ENCODE results near the gene GDPD4. TPM values are rescaled to one million over a fixed set of nuclear protein-coding genes. Genes with fewer than 3 reads are reported as not detected.

GDPD4 gene
- total and polyA plus RNA-seq, 2 of the 4 experiments (the other 2 are of a cell fraction): not detected

DNA sequence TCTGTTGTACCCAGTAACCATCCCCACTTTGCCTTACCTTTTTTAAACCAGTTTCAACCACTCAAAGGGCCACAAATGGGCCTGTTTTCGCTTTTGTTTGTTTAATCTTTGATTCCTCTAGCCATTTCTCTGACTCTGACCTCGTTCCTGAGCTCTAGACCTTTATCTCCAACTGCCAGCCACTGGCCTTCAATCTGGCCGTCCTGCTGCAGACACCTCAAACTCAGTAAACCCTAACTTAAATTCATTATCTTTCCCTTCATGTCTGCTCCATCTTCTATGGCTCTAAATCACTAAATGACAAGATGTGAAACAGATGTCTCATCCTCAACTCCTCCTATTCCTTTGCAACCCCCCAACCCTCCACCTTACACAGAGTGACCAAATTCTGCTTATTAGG lies 1.3 kb upstream of the GDPD4 start:
- Histone ChIP-seq H3K4ac (ENCODE audit: low read depth, low read length) (no peak overlapping the region), H3K56ac (ENCODE audit: extremely low read depth, insufficient read depth, low read length) (no peak overlapping the region), H2AK5ac (ENCODE audit: low read depth, low read length) (no peak overlapping the region), H3K23ac (ENCODE audit: low read depth, low read length) (no peak overlapping the region), H2BK20ac (ENCODE audit: low read depth, low read length) (no peak overlapping the region), H3K4me1 (ENCODE audit: control insufficient read depth, insufficient read depth, low read length) (no peaks in the 10 kb centered on the region), H3K4me3 (ENCODE audit: insufficient read depth, low read depth, low read length) (no peak overlapping the region), H3K4me2 (ENCODE audit: low read depth, low read length) (no peak overlapping the region), H3K9me3 (ENCODE audit: control insufficient read depth, insufficient read depth, low read length) (no peaks in the 10 kb centered on the region), H3K27me3 (ENCODE audit: control insufficient read depth, insufficient read depth, low read length) (no peaks in the 10 kb centered on the region), H3K18ac (ENCODE audit: low read depth, low read length) (no peak overlapping the region), H2BK5ac (ENCODE audit: low read depth, low read length, poor library complexity, severe bottlenecking) (no peak overlapping the region), H2BK120ac (ENCODE audit: low read depth, low read length) (no peak overlapping the region), H3K9me1 (ENCODE audit: insufficient read depth, low read length) (peaks cover 3% of the 10 kb centered on the region; the same call in 1 of the 2 replicates), H4K5ac (ENCODE audit: low read depth, low read length) (no peak overlapping the region), H2AFZ (replicated peaks; ENCODE audit: low read length, poor library complexity) (no peak overlapping the region), H4K8ac (ENCODE audit: low read depth in 2 of 2, low read length in 2 of 2) (no peak overlapping the region), H4K20me1 (ENCODE audit: insufficient read depth, low read length) (no peaks in the 10 kb centered on the region), H3K36me3 (ENCODE audit: control insufficient read depth, insufficient read depth, low read length) (no peaks in the 10 kb centered on the region), H3K27ac (ENCODE audit: insufficient read depth, low read length) (no peak overlapping the region), H3K79me1 (ENCODE audit: low read depth in 1 of 2, low read length in 2 of 2) (no peaks in the 10 kb centered on the region), H2BK15ac (ENCODE audit: low read depth, low read length) (no peak overlapping the region), H3K9ac (ENCODE audit: low read depth, low read length) (no peak overlapping the region), H2AK9ac (replicated peaks; ENCODE audit: low read depth, low read length, poor library complexity) (no peak overlapping the region), H4K91ac (ENCODE audit: insufficient read depth, low read depth, low read length) (no peak overlapping the region), H3K14ac (replicated peaks; ENCODE audit: low read depth, low read length) (no peak overlapping the region)
- 50% methylated on average over 1 of the region's 3 CpGs; no CpG with 5 or more reads in 1 of the 2 experiments for WGBS, 2 experiments (ENCODE audit: extremely low coverage in 2 of 2, insufficient read length in 1 of 2)
- BruUV-seq (replicated peaks): no TSS peak
- POLR2A ChIA-PET (ENCODE audit: unreplicated experiment): no interaction called here
- DNase-seq (no peak), ATAC-seq (ENCODE audit: low read depth) (no peak)
- TF ChIP-seq MAZ (IDR thresholded peaks at IDR 0.05; ENCODE audit: borderline replicate concordance, low read depth, low read length) (no peak), CHD1 (IDR thresholded peaks at IDR 0.05; ENCODE audit: low read depth, low read length) (no peak)
- CTCF ChIA-PET: no interaction called here
- intact Hi-C loops (cut with micrococcal nuclease) (no loop called here), dilution Hi-C loops (cut with HindIII; ENCODE audit: low sequenced_read_pairs, unreplicated experiment) (no loop called here), in situ Hi-C loops (cut with MboI; ENCODE audit: low sequenced_read_pairs) (no loop called here)
